Nucleus accumbens (tissue), 56 donors: ENCODE data around the gene ZNF710.

Experiments
- DNase-seq, 56 donors: peaks; one replicate each; lab custom pipeline; 2025; lab: John Stamatoyannopoulos, UW

The ZNF710 gene

GRCh38 chr15:90036806-90037510, 35.8 kb downstream of the ZNF710 start:
- no peak for DNase-seq

GRCh38 chr15:90037511-90037860, 36.4 kb downstream of the ZNF710 start:
- DNase-seq, result no peak

GRCh38 chr15:90037961-90038631, 37.0 kb downstream of the ZNF710 start:
- no peak for DNase-seq

GRCh38 chr15:90038632-90039095, 37.5 kb downstream of the ZNF710 start:
- no peak for DNase-seq

- DNase-seq, result no peak
These were observed 38.9 kb downstream of the ZNF710 start for GRCh38 chr15:90039996-90040395.

GRCh38 chr15:90040618-90041017, 39.5 kb downstream of the ZNF710 start:
- DNase-seq, result no peak

- DNase-seq, result no peak
These were observed 41.2 kb downstream of the ZNF710 start for GRCh38 chr15:90042356-90042755.

GRCh38 chr15:90042766-90043529, 41.8 kb downstream of the ZNF710 start:
- no peak for DNase-seq

- no peak for DNase-seq
These were observed 42.4 kb downstream of the ZNF710 start for GRCh38 chr15:90043530-90044010.

- DNase-seq, result peak in 1 of 56 donors; percentile 51
These were observed 43.1 kb downstream of the ZNF710 start for GRCh38 chr15:90044191-90044590.

- DNase-seq, result peak in 12 of 56 donors; percentile 18 to 54 (median 37)
These were observed 43.8 kb downstream of the ZNF710 start for GRCh38 chr15:90044916-90045371.

- DNase-seq, result no peak
These were observed 45.2 kb downstream of the ZNF710 start for GRCh38 chr15:90046289-90046688.

GRCh38 chr15:90046911-90047392, 45.8 kb downstream of the ZNF710 start:
- no peak for DNase-seq

GRCh38 chr15:90047956-90048575, 46.9 kb downstream of the ZNF710 start:
- DNase-seq, result peak in 2 of 56 donors; percentile 24

GRCh38 chr15:90049030-90049429, 47.9 kb downstream of the ZNF710 start:
- no peak for DNase-seq

- DNase-seq, result peak in 2 of 56 donors; percentile 22 to 26
These were observed 48.8 kb downstream of the ZNF710 start for GRCh38 chr15:90049666-90050604.

- DNase-seq, result no peak
These were observed 50.8 kb downstream of the ZNF710 start for GRCh38 chr15:90051874-90052273.

GRCh38 chr15:90053685-90054466, 52.8 kb downstream of the ZNF710 start:
- peak in 8 of 56 donors; percentile 18 to 49 (median 28) for DNase-seq
